ACC112 (cell line): ENCODE data around the gene CFAP54.

Experiments used
- H2AFZ ChIP-seq: fragments of 200-600 bp; sonication (generic); one replicate; pipeline ENCODE4 v1.6.0; 2017; ENCODE audit warnings: antibody characterized with exemption, low read length; ENCODE audit not compliant: unreplicated experiment
- H3K27ac ChIP-seq: fragments of 200-600 bp; sonication (generic); 2 replicates; pipeline ENCODE4 v1.5.1; 2014; ENCODE audit warnings: low read depth, mild to moderate bottlenecking, antibody characterized with exemption, low read length, moderate library complexity
- H3K27me3 ChIP-seq: fragments of 200-600 bp; sonication (generic); 2 replicates; pipeline ENCODE4 v1.6.1; 2014; ENCODE audit warnings: mild to moderate bottlenecking, antibody characterized with exemption, low read length, moderate library complexity, mixed read lengths; ENCODE audit not compliant: insufficient read depth
- H3K36me3 ChIP-seq: fragments of 200-600 bp; sonication (generic); 2 replicates; pipeline ENCODE4 v1.6.1; 2016; ENCODE audit warnings: mild to moderate bottlenecking, antibody characterized with exemption, low read length, moderate library complexity, mixed read lengths; ENCODE audit not compliant: insufficient read depth
- H3K4me1 ChIP-seq: fragments of 200-600 bp; sonication (generic); one replicate; pipeline ENCODE4 v1.6.1; 2016; ENCODE audit warnings: low read length, mixed read lengths; ENCODE audit not compliant: insufficient read depth, unreplicated experiment, control insufficient read depth
- H3K4me3 ChIP-seq: fragments of 200-600 bp; sonication (generic); 2 replicates; pipeline ENCODE4 v1.5.1; 2014; ENCODE audit warnings: mild to moderate bottlenecking, low read depth, low read length
- H3K79me2 ChIP-seq: fragments of 200-600 bp; sonication (generic); one replicate; pipeline ENCODE4 v1.6.0; 2016; ENCODE audit warnings: low read length; ENCODE audit not compliant: control insufficient read depth, unreplicated experiment, insufficient read depth

The CFAP54 gene

GRCh38 chr12:96883571-96883970, 394.2 kb downstream of the CFAP54 start:
- H3K4me1 ChIP-seq: peaks cover 13% of the 10 kb centered on the region
- no peak overlapping the region for H2AFZ ChIP-seq
- H3K27me3 ChIP-seq: no peaks in the 10 kb centered on the region
- H3K79me2 ChIP-seq: no peaks in the 10 kb centered on the region
- no peaks in the 10 kb centered on the region for H3K36me3 ChIP-seq
- H3K4me3 ChIP-seq: no peak overlapping the region
- no peak overlapping the region for H3K27ac ChIP-seq

- peaks cover 23% of the 10 kb centered on the region for H3K4me1 ChIP-seq
- no peaks in the 10 kb centered on the region for H3K79me2 ChIP-seq
- no peaks in the 10 kb centered on the region for H3K27me3 ChIP-seq
- H3K36me3 ChIP-seq: no peaks in the 10 kb centered on the region
- H3K4me3 ChIP-seq: no peak overlapping the region
- no peak overlapping the region for H2AFZ ChIP-seq
- H3K27ac ChIP-seq: no peak overlapping the region
These were observed 397.8 kb downstream of the CFAP54 start for GRCh38 chr12:96886998-96887677.

- H3K36me3 ChIP-seq: no peaks in the 10 kb centered on the region
- H3K79me2 ChIP-seq: no peaks in the 10 kb centered on the region
- peak overlapping the region; percentile 8; the same call in 1 of the 2 replicates for H3K4me3 ChIP-seq
- H3K4me1 ChIP-seq: peaks cover 19% of the 10 kb centered on the region
- H3K27me3 ChIP-seq: no peaks in the 10 kb centered on the region
- H2AFZ ChIP-seq: no peak overlapping the region
- H3K27ac ChIP-seq: no peak overlapping the region
These were observed 400.0 kb downstream of the CFAP54 start for GRCh38 chr12:96889273-96889933.

GRCh38 chr12:96890331-96890730, 401.0 kb downstream of the CFAP54 start:
- H3K4me1 ChIP-seq: peaks cover 19% of the 10 kb centered on the region
- no peaks in the 10 kb centered on the region for H3K27me3 ChIP-seq
- H3K79me2 ChIP-seq: no peaks in the 10 kb centered on the region
- no peaks in the 10 kb centered on the region for H3K36me3 ChIP-seq
- no peak overlapping the region for H3K4me3 ChIP-seq
- H2AFZ ChIP-seq: no peak overlapping the region
- H3K27ac ChIP-seq: no peak overlapping the region

GRCh38 chr12:96892104-96892503, 402.7 kb downstream of the CFAP54 start:
- no peak overlapping the region for H3K4me3 ChIP-seq
- H3K27ac ChIP-seq: no peak overlapping the region
- no peaks in the 10 kb centered on the region for H3K27me3 ChIP-seq

GRCh38 chr12:96897421-96897820, 408.0 kb downstream of the CFAP54 start:
- no peak overlapping the region for H3K27ac ChIP-seq

More at GRCh38 chr12:96892104-96892503, 402.7 kb downstream of the CFAP54 start:
- Histone ChIP-seq H3K79me2 (no peaks in the 10 kb centered on the region), H3K4me1 (peaks cover 19% of the 10 kb centered on the region), H2AFZ (no peak overlapping the region), H3K36me3 (no peaks in the 10 kb centered on the region)

GRCh38 chr12:96901175-96901574, 411.8 kb downstream of the CFAP54 start:
- Histone ChIP-seq H3K36me3 (no peaks in the 10 kb centered on the region), H3K27ac (no peak overlapping the region), H3K27me3 (peaks cover 7% of the 10 kb centered on the region; the same call in 1 of the 2 replicates)

More at GRCh38 chr12:96897421-96897820, 408.0 kb downstream of the CFAP54 start:
- Histone ChIP-seq H3K79me2 (no peaks in the 10 kb centered on the region), H3K4me1 (no peaks in the 10 kb centered on the region), H3K4me3 (no peak overlapping the region), H3K27me3 (peaks cover 7% of the 10 kb centered on the region; the same call in 1 of the 2 replicates), H2AFZ (no peak overlapping the region), H3K36me3 (no peaks in the 10 kb centered on the region)

GRCh38 chr12:96902076-96902475, 412.7 kb downstream of the CFAP54 start:
- no peak overlapping the region for H2AFZ ChIP-seq
- no peaks in the 10 kb centered on the region for H3K4me1 ChIP-seq

More at GRCh38 chr12:96901175-96901574, 411.8 kb downstream of the CFAP54 start:
- Histone ChIP-seq H3K79me2 (no peaks in the 10 kb centered on the region), H2AFZ (no peak overlapping the region), H3K4me1 (no peaks in the 10 kb centered on the region), H3K4me3 (no peak overlapping the region)

GRCh38 chr12:96906498-96906848, 417.1 kb downstream of the CFAP54 start:
- H3K79me2 ChIP-seq: peaks cover 39% of the 10 kb centered on the region
- peak overlapping the region; percentile 100 for H3K4me3 ChIP-seq
- H3K36me3 ChIP-seq: no peaks in the 10 kb centered on the region
- H2AFZ ChIP-seq: peak overlapping the region; percentile 100
- H3K27me3 ChIP-seq: no peaks in the 10 kb centered on the region
- H3K4me1 ChIP-seq: peaks cover 21% of the 10 kb centered on the region
- H3K27ac ChIP-seq: peak overlapping the region; percentile 76

More at GRCh38 chr12:96902076-96902475, 412.7 kb downstream of the CFAP54 start:
- H3K79me2 ChIP-seq: no peaks in the 10 kb centered on the region
- H3K4me3 ChIP-seq: no peak overlapping the region
- H3K27ac ChIP-seq: no peak overlapping the region
- H3K36me3 ChIP-seq: no peaks in the 10 kb centered on the region
- H3K27me3 ChIP-seq: peaks cover 7% of the 10 kb centered on the region; the same call in 1 of the 2 replicates

GRCh38 chr12:96906849-96907670, 417.7 kb downstream of the CFAP54 start, which contains the start of gene NEDD1:
Gene NEDD1 (plus strand): TSS chr12:96907257. CDS start chr12:96909760, 2,503 bp downstream.
- peak within 1 kb of the TSS; percentile 100 for H2AFZ ChIP-seq
- peak within 1 kb of the TSS; percentile 76 for H3K27ac ChIP-seq
- H3K4me1 ChIP-seq: peaks cover 21% of the 10 kb centered on the region
- peaks cover 42% of the 10 kb centered on the region for H3K79me2 ChIP-seq
- H3K4me3 ChIP-seq: peak within 1 kb of the TSS; percentile 100
- H3K27me3 ChIP-seq: no peaks in the 10 kb centered on the region
- no peaks in the 10 kb centered on the region for H3K36me3 ChIP-seq
